ENCODE data around the gene PLTP. TPM values are rescaled to one million over a fixed set of nuclear protein-coding genes. Genes with fewer than 3 reads are reported as not detected.

PLTP gene
- total RNA-seq, 1 experiment from 2014 or later = 17.7 TPM

DNA sequence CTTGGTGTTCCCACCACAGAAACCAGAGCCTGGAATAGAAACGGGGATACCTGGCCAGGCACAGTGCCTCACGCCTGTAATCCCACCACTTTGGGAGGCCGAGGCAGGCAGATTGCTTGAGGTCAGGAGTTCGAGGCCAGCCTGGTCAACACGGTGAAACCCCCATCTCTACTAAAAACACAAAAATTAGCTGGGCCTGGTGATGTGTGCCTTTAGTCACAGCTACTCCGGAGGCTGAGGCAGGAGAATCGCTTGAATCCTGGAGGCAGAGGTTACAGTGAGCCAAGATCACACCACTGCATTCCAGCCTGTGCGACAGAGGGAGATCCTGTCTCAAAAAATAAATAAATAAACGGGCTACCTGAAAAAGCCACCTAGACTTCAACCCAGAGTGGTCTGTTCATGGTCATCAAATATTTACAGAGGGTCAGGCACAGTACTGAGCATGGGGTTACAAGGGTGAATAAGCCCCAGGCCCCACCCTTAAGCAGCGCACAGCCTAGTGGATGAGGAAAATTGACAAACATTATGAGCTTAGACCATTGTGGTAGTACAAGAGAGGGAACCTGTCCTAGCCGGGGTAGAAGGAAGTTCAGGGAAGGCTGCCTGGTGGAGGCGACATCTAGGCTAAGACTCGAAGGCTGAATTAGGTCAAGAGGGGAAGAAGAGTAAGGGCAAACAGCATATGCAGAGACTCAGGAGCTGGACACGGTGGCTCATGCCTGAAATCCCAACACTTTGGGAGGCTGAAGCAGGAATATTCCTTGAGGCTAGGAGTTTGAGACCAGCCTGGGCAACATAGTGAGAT lies 15.3 kb upstream of the PLTP start:
- DNase-seq (ENCODE audit: low read depth, low spot score) (no peak), ATAC-seq (0 out of 2 replicates have a peak, but pooled peaks have one; percentile 13)
- Histone ChIP-seq H3K36me3 (ENCODE audit: control insufficient read depth, insufficient read depth, low read length) (no peaks in the 10 kb centered on the region), H3K27ac (ENCODE audit: low read length) (no peak overlapping the region), H3K4me3 (ENCODE audit: low read depth in 2 of 2, low read length in 2 of 2) (no peak overlapping the region), H3K4me1 (ENCODE audit: control insufficient read depth, insufficient read depth, low read length) (no peaks in the 10 kb centered on the region), H3K27me3 (ENCODE audit: control insufficient read depth, insufficient read depth, low read length) (no peaks in the 10 kb centered on the region), H3K9me3 (ENCODE audit: control insufficient read depth, insufficient read depth, low read depth, low read length) (no peaks in the 10 kb centered on the region)
- TF ChIP-seq TCF7L2 (IDR thresholded peaks at IDR 0.05; ENCODE audit: low read depth, low read length) (no peak), CTCF (IDR thresholded peaks at IDR 0.05) (no peak), POLR2AphosphoS5 (IDR thresholded peaks at IDR 0.05; ENCODE audit: low read depth, low read length) (no peak), SIN3A (IDR thresholded peaks at IDR 0.05; ENCODE audit: borderline replicate concordance, insufficient read depth, low read depth, low read length) (no peak)
- CTCF ChIA-PET = interaction anchor here (1.6 kb wide), 1 partner anchor 37 kb away, joined by 3 read pairs; no protein-coding TSS in a partner anchor
- POLR2A ChIA-PET = no interaction called here
- no TSS peak for BruUV-seq (replicated peaks)
- in situ Hi-C loops (cut with HindIII; ENCODE audit: low pct_unique_long_range_greater_than_20kb, low sequenced_read_pairs) = no loop called here
- intact Hi-C loops (cut with micrococcal nuclease; ENCODE audit: unreplicated experiment) = no loop called here

DNA sequence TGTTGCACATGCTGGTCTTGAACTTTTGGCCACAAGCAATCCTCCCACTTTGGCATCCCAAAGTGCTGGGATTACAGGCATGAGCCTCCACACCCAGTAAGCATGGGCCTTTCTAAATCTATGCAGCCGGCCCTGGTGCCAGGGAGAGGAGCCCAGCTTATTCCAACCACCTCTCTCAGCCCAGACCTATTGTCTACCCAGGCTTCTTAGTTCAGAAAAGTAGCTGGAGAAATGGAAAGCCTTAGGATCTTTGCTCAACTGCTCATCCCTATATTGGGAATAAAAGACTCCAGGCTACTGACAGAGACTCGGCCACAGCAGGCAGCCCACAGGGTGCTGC lies 14.7 kb upstream of the PLTP start:
- Histone ChIP-seq H3K9me3 (ENCODE audit: control insufficient read depth, insufficient read depth, low read depth, low read length) (no peaks in the 10 kb centered on the region), H3K4me1 (ENCODE audit: control insufficient read depth, insufficient read depth, low read length) (no peaks in the 10 kb centered on the region), H3K27ac (ENCODE audit: low read length) (no peak overlapping the region), H3K36me3 (ENCODE audit: control insufficient read depth, insufficient read depth, low read length) (no peaks in the 10 kb centered on the region), H3K4me3 (ENCODE audit: low read depth in 2 of 2, low read length in 2 of 2) (no peak overlapping the region), H3K27me3 (ENCODE audit: control insufficient read depth, insufficient read depth, low read length) (no peaks in the 10 kb centered on the region)
- CTCF ChIA-PET = interaction anchor here (1.6 kb wide), 1 partner anchor 37 kb away, joined by 3 read pairs; no protein-coding TSS in a partner anchor
- intact Hi-C loops (cut with micrococcal nuclease; ENCODE audit: unreplicated experiment) = no loop called here
- no peak for ATAC-seq
- in situ Hi-C loops (cut with HindIII; ENCODE audit: low pct_unique_long_range_greater_than_20kb, low sequenced_read_pairs) = no loop called here
- no peak for DNase-seq (ENCODE audit: low read depth, low spot score)
- TF ChIP-seq POLR2AphosphoS5 (IDR thresholded peaks at IDR 0.05; ENCODE audit: low read depth, low read length) = no peak
- no peak for TF ChIP-seq SIN3A (IDR thresholded peaks at IDR 0.05; ENCODE audit: borderline replicate concordance, insufficient read depth, low read depth, low read length)
- no peak for TF ChIP-seq CTCF (IDR thresholded peaks at IDR 0.05)
- TF ChIP-seq, protein P1, sequence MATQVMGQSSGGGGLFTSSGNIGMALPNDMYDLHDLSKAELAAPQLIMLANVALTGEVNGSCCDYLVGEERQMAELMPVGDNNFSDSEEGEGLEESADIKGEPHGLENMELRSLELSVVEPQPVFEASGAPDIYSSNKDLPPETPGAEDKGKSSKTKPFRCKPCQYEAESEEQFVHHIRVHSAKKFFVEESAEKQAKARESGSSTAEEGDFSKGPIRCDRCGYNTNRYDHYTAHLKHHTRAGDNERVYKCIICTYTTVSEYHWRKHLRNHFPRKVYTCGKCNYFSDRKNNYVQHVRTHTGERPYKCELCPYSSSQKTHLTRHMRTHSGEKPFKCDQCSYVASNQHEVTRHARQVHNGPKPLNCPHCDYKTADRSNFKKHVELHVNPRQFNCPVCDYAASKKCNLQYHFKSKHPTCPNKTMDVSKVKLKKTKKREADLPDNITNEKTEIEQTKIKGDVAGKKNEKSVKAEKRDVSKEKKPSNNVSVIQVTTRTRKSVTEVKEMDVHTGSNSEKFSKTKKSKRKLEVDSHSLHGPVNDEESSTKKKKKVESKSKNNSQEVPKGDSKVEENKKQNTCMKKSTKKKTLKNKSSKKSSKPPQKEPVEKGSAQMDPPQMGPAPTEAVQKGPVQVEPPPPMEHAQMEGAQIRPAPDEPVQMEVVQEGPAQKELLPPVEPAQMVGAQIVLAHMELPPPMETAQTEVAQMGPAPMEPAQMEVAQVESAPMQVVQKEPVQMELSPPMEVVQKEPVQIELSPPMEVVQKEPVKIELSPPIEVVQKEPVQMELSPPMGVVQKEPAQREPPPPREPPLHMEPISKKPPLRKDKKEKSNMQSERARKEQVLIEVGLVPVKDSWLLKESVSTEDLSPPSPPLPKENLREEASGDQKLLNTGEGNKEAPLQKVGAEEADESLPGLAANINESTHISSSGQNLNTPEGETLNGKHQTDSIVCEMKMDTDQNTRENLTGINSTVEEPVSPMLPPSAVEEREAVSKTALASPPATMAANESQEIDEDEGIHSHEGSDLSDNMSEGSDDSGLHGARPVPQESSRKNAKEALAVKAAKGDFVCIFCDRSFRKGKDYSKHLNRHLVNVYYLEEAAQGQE (IDR thresholded peaks at IDR 0.05; ENCODE audit: insufficient read depth in 1 of 2, low read depth in 2 of 2, low read length in 1 of 2) = no peak
- no peak for TF ChIP-seq TCF7L2 (IDR thresholded peaks at IDR 0.05; ENCODE audit: low read depth, low read length)
- no TSS peak for BruUV-seq (replicated peaks)
- POLR2A ChIA-PET = no interaction called here

Data from Panc1 (cell line).